WERI-Rb-1 (cell line): ENCODE data around the gene SERPINA5.
"Not testable (repeated sequence)": the region's sequence is repeated elsewhere in the genome, so short reads cannot be mapped to it uniquely, and the experiment has no call there.

Experiments used
- DNase-seq: peaks from one replicate; pipeline ENCODE4 v3.0.0-alpha.2; 2020
- H3K27ac ChIP-seq: fragments of 250-450 bp; sonication (Bioruptor Pico); 2 replicates; pipeline ENCODE4 v1.5.1; 2020; ENCODE audit warnings: mild to moderate bottlenecking, moderate library complexity
- H3K27me3 ChIP-seq: fragments of 250-450 bp; sonication (Bioruptor Pico); 2 replicates; pipeline ENCODE4 v1.5.1; 2021; ENCODE audit warnings: mild to moderate bottlenecking, low read depth, moderate library complexity; ENCODE audit not compliant: insufficient read depth, severe bottlenecking
- H3K36me3 ChIP-seq: fragments of 250-450 bp; sonication (Bioruptor Pico); 2 replicates; pipeline ENCODE4 v1.5.1; 2020; ENCODE audit warnings: mild to moderate bottlenecking, moderate library complexity
- H3K4me3 ChIP-seq: 2 replicates; pipeline ENCODE4 v1.5.1; 2011; ENCODE audit warnings: low read depth, mild to moderate bottlenecking, control low read depth, low read length
- H3K9me3 ChIP-seq: fragments of 250-450 bp; sonication (Bioruptor Pico); 2 replicates; pipeline ENCODE4 v1.5.1; 2021; ENCODE audit warnings: mild to moderate bottlenecking, moderate library complexity; ENCODE audit not compliant: severe bottlenecking
- CTCF ChIP-seq: IDR thresholded peaks from 2 replicates; pipeline ENCODE4 v1.5.1; 2011; ENCODE audit warnings: low read depth, mild to moderate bottlenecking, control low read depth, inconsistent platforms, low read length

The SERPINA5 gene

GRCh38 chr14:94573475-94574277 lies 7.5 kb upstream of the SERPINA5 start:
- Histone ChIP-seq H3K4me3 (no peak overlapping the region), H3K36me3 (no peaks in the 10 kb centered on the region), H3K9me3 (no peaks in the 10 kb centered on the region), H3K27ac (no peak overlapping the region), H3K27me3 (peaks cover 81% of the 10 kb centered on the region)
- no peak for DNase-seq
- no peak for TF ChIP-seq CTCF

GRCh38 chr14:94574336-94574735 lies 6.9 kb upstream of the SERPINA5 start:
- Histone ChIP-seq H3K9me3 (no peaks in the 10 kb centered on the region), H3K36me3 (no peaks in the 10 kb centered on the region), H3K4me3 (no peak overlapping the region), H3K27me3 (peaks cover 82% of the 10 kb centered on the region), H3K27ac (no peak overlapping the region)
- DNase-seq = no peak
- no peak for TF ChIP-seq CTCF

GRCh38 chr14:94575730-94576585 lies 5.3 kb upstream of the SERPINA5 start:
- no peak for DNase-seq
- no peak overlapping the region for H3K27ac ChIP-seq
- H3K36me3 ChIP-seq = no peaks in the 10 kb centered on the region
- peaks cover 71% of the 10 kb centered on the region for H3K27me3 ChIP-seq
- no peak overlapping the region for H3K4me3 ChIP-seq
- TF ChIP-seq CTCF = no peak
- no peaks in the 10 kb centered on the region for H3K9me3 ChIP-seq

- peaks cover 67% of the 10 kb centered on the region for H3K27me3 ChIP-seq
- not testable (repeated sequence) for H3K9me3 ChIP-seq
Observed at GRCh38 chr14:94577472-94577871, 3.8 kb upstream of the SERPINA5 start.

GRCh38 chr14:94578712-94579111 lies 2.5 kb upstream of the SERPINA5 start:
- no peak for TF ChIP-seq CTCF
- no peak overlapping the region for H3K27ac ChIP-seq
- no peak overlapping the region for H3K4me3 ChIP-seq
- peaks cover 63% of the 10 kb centered on the region for H3K27me3 ChIP-seq
- DNase-seq = no peak
- H3K36me3 ChIP-seq = no peaks in the 10 kb centered on the region
- H3K9me3 ChIP-seq = no peaks in the 10 kb centered on the region

More at GRCh38 chr14:94577472-94577871, 3.8 kb upstream of the SERPINA5 start:
- H3K27ac ChIP-seq, DNase-seq, H3K36me3 ChIP-seq, H3K4me3 ChIP-seq: not testable (repeated sequence)

GRCh38 chr14:94582199-94582750 lies 1.0 kb downstream of the SERPINA5 start:
- Histone ChIP-seq H3K9me3 (no peaks in the 10 kb centered on the region), H3K36me3 (no peaks in the 10 kb centered on the region), H3K4me3 (no peak overlapping the region), H3K27ac (no peak overlapping the region), H3K27me3 (peaks cover 64% of the 10 kb centered on the region)
- DNase-seq = no peak
- no peak for TF ChIP-seq CTCF
